Endothelial cell of umbilical vein (primary cell): ENCODE measurements around the gene TAF8. TPM values are rescaled to one million over a fixed set of nuclear protein-coding genes. Genes with fewer than 3 reads are reported as not detected.

Source experiments
- BruUV-seq: library from RNA; stranded (reverse); fragments of 400-500 nt; replicated peaks from 2 replicates; lab custom pipeline; 2021; lab: Mats Ljungman, UMichigan
- CTCF ChIA-PET: fragments of 300-600, 350-600 bp; sonication (Branson Sonifier 250); formaldehyde crosslinking; loops from one replicate; lab custom pipeline; 2021; ENCODE audit warnings: antibody characterized with exemption, inconsistent platforms; lab: Charles Lee
- POLR2A ChIA-PET: fragments of 300-600, 350-600 bp; sonication (Branson Sonifier 250); formaldehyde crosslinking; loops from one replicate; lab custom pipeline; 2021; ENCODE audit warnings: antibody characterized with exemption, inconsistent platforms; lab: Charles Lee
- DNase-seq: peaks from one replicate; pipeline ENCODE4 v3.0.0-alpha.2; 2011; ENCODE audit warnings: low read depth, low spot score
- FAIRE-seq: peaks from 2 replicates; lab custom pipeline; 2011; peaks lifted over from hg19 to GRCh38; lab: Jason Lieb, UNC
- H2AFZ ChIP-seq: 2 replicates; pipeline ENCODE4 v1.6.0; 2012; ENCODE audit warnings: low read depth, low read length, control low read depth, inconsistent platforms
- H3K27ac ChIP-seq: 2 replicates; pipeline ENCODE4 v1.5.1; 2011; ENCODE audit warnings: low read depth, mild to moderate bottlenecking, control low read depth, low read length, moderate library complexity; ENCODE audit not compliant: insufficient read depth
- H3K27me3 ChIP-seq, 2 experiments: 2 replicates each; pipeline versions ENCODE4 v1.6.0 to v1.6.1; 2011; ENCODE audit warnings: low read length in 2 of 2, mixed read lengths in 1 of 2; ENCODE audit not compliant: control insufficient read depth in 2 of 2, insufficient read depth in 2 of 2
- H3K36me3 ChIP-seq, 2 experiments: 2 replicates in 1 of 2; 3 replicates in 1 of 2; pipeline ENCODE4 v1.5.1; 2011; ENCODE audit warnings: low read length in 2 of 2, mild to moderate bottlenecking in 1 of 2, moderate library complexity in 1 of 2; ENCODE audit not compliant: control insufficient read depth in 2 of 2, insufficient read depth in 2 of 2; ENCODE audit errors: extremely low read depth in 1 of 2
- H3K4me1 ChIP-seq: 3 replicates; pipeline ENCODE4 v1.5.1; 2011; ENCODE audit warnings: mild to moderate bottlenecking, low read length; ENCODE audit not compliant: control insufficient read depth, insufficient read depth; ENCODE audit errors: extremely low read depth
- H3K4me2 ChIP-seq: 2 replicates; pipeline ENCODE4 v1.6.1; 2011; ENCODE audit warnings: low read length, control low read depth, mixed read lengths; ENCODE audit not compliant: insufficient read depth
- H3K4me3 ChIP-seq, 3 experiments: fragments of 200-600 bp in 1 of 3; sonication (generic), shearing (Covaris generic) in 1 of 3; replicated peaks in 1 of 3; 2 replicates each; pipeline ENCODE4 v1.5.1; 2011 to 2016; ENCODE audit warnings: control low read depth in 3 of 3, low read length in 3 of 3, mild to moderate bottlenecking in 2 of 3, inconsistent platforms in 1 of 3, low read depth in 1 of 3, moderate library complexity in 1 of 3; ENCODE audit not compliant: insufficient read depth in 1 of 3
- H3K79me2 ChIP-seq: 2 replicates; pipeline ENCODE4 v1.6.0; 2012; ENCODE audit warnings: low read length, inconsistent platforms; ENCODE audit not compliant: control insufficient read depth, insufficient read depth
- H3K9ac ChIP-seq: replicated peaks from 2 replicates; pipeline ENCODE3; 2011; ENCODE audit warnings: low read length, control low read depth; ENCODE audit not compliant: insufficient read depth; ENCODE audit errors: extremely low read depth
- H3K9me1 ChIP-seq: replicated peaks from 3 replicates; pipeline ENCODE4 v1.6.0; 2011; ENCODE audit warnings: mild to moderate bottlenecking, low read length; ENCODE audit not compliant: control insufficient read depth, insufficient read depth; ENCODE audit errors: extremely low read depth
- H3K9me3 ChIP-seq: replicated peaks from 2 replicates; pipeline ENCODE4 v1.5.1; 2012; ENCODE audit warnings: low read length, inconsistent platforms; ENCODE audit not compliant: control insufficient read depth, insufficient read depth
- H4K20me1 ChIP-seq: replicated peaks from 2 replicates; pipeline ENCODE3; 2011; ENCODE audit warnings: mild to moderate bottlenecking, low read length; ENCODE audit not compliant: control insufficient read depth, insufficient read depth; ENCODE audit errors: extremely low read depth
- EZH2 ChIP-seq: IDR thresholded peaks from 2 replicates; pipeline ENCODE4 v1.6.1; 2012; ENCODE audit warnings: borderline replicate concordance, low read depth, mild to moderate bottlenecking, moderate library complexity, low read length, inconsistent platforms; ENCODE audit not compliant: severe bottlenecking
- FOS ChIP-seq: IDR thresholded peaks from 2 replicates; pipeline ENCODE4 v1.6.1; 2011; ENCODE audit warnings: mild to moderate bottlenecking, low read length, moderate library complexity, borderline replicate concordance; ENCODE audit not compliant: insufficient read depth
- GATA2 ChIP-seq: IDR thresholded peaks from 2 replicates; pipeline ENCODE4 v1.7.0; 2011; ENCODE audit warnings: low read depth, mild to moderate bottlenecking, moderate library complexity, mixed read lengths, low read length; ENCODE audit not compliant: insufficient read length, insufficient read depth
- JUN ChIP-seq: IDR thresholded peaks from 2 replicates; pipeline ENCODE4 v1.6.1; 2011; ENCODE audit warnings: borderline replicate concordance, low read depth; ENCODE audit not compliant: insufficient read length, insufficient read depth
- MAX ChIP-seq: IDR thresholded peaks from 2 replicates; pipeline ENCODE4 v1.6.1; 2011; ENCODE audit not compliant: insufficient read depth, insufficient read length
- MYC ChIP-seq: IDR thresholded peaks from one replicate; pipeline ENCODE4 v1.6.1; 2011; ENCODE audit warnings: mild to moderate bottlenecking, low read depth, low read length
- POLR2A ChIP-seq: IDR thresholded peaks from 2 replicates; pipeline ENCODE4 v1.6.1; 2012; ENCODE audit warnings: low read depth, mild to moderate bottlenecking, control low read depth, low read length
- POLR2AphosphoS5 ChIP-seq: IDR thresholded peaks from 2 replicates; pipeline ENCODE4 v1.6.1; 2012; ENCODE audit warnings: low read depth, mild to moderate bottlenecking, control low read depth, low read length, moderate library complexity; ENCODE audit not compliant: insufficient read depth
- dilution Hi-C: fragments of 300-500 bp; cut with MboI; formaldehyde crosslinking; loops from one replicate; pipeline ENCODE4 v1.15.0; 2019; ENCODE audit warnings: low sequenced_read_pairs; ENCODE audit not compliant: extremely low pct_ligation_motif_present
- intact Hi-C: fragments of 100-400 bp; cut with micrococcal nuclease; formaldehyde crosslinking; loops from one replicate; pipeline ENCODE4 v1.10.0; 2022
- polyA plus RNA-seq, 4 experiments: library from polyadenylated mRNA; depleted of rRNA in 3 of 4; stranded (reverse) in 3 of 4; unstranded in 1 of 4; fragments of >200 nt; gene quantifications; 2 replicates each; pipeline versions ENCODE4 v1.2.1 to v1.2.3, GENCODE V29; 2011 to 2012; ENCODE audit warnings: missing spikeins in 1 of 4
- total RNA-seq: library from RNA; stranded (reverse); gene quantifications from 2 replicates; pipeline ENCODE4 v1.2.3, GENCODE V29; 2021

Gene TAF8
- total and polyA plus RNA-seq, 2 donors (not counting 3 experiments of a cell fraction or from before 2014, with no cell fraction given), result 32.9 to 45.4 TPM

- no peaks in the 10 kb centered on the region for H3K9me3 ChIP-seq
- ChIA-PET POLR2A (no interaction called here), CTCF (interaction anchor here (0.6 to 3.6 kb wide), 3 partner anchors 9 to 1262 kb away, joined by 4 to 10 read pairs (median 7); no protein-coding TSS in a partner anchor)
- H3K27me3 ChIP-seq, result peaks cover 0 to 2% of the 10 kb centered on the region in 2 experiments
- intact Hi-C loops, result no loop called here
- FAIRE-seq (no peak), DNase-seq (no peak)
- BruUV-seq, result no TSS peak
- TF ChIP-seq GATA2 (no peak), JUN (no peak), MAX (no peak), POLR2A (no peak), MYC (no peak), EZH2 (no peak), POLR2AphosphoS5 (no peak), FOS (no peak)
- no peaks in the 10 kb centered on the region for H3K79me2 ChIP-seq
- H3K9me1 ChIP-seq, result no peaks in the 10 kb centered on the region
- H3K4me3 ChIP-seq, result no peak overlapping the region
- no peaks in the 10 kb centered on the region for H3K4me1 ChIP-seq
- H4K20me1 ChIP-seq, result no peaks in the 10 kb centered on the region
- no peak overlapping the region for H2AFZ ChIP-seq
- H3K27ac ChIP-seq, result no peak overlapping the region
- H3K36me3 ChIP-seq, result no peaks in the 10 kb centered on the region
- H3K9ac ChIP-seq, result no peak overlapping the region
- dilution Hi-C loops, result no loop called here
- H3K4me2 ChIP-seq, result no peak overlapping the region
Observed at GRCh38 chr6:42117843-42118161, 67.5 kb downstream of the TAF8 start.
